ENCODE measurements around the gene DDX41. TPM values are rescaled to one million over a fixed set of nuclear protein-coding genes. Genes with fewer than 3 reads are reported as not detected.

DDX41 gene
- total and polyA plus RNA-seq, 7 donors, result 47.8 to 78.4 (median 55.1) TPM

DNA sequence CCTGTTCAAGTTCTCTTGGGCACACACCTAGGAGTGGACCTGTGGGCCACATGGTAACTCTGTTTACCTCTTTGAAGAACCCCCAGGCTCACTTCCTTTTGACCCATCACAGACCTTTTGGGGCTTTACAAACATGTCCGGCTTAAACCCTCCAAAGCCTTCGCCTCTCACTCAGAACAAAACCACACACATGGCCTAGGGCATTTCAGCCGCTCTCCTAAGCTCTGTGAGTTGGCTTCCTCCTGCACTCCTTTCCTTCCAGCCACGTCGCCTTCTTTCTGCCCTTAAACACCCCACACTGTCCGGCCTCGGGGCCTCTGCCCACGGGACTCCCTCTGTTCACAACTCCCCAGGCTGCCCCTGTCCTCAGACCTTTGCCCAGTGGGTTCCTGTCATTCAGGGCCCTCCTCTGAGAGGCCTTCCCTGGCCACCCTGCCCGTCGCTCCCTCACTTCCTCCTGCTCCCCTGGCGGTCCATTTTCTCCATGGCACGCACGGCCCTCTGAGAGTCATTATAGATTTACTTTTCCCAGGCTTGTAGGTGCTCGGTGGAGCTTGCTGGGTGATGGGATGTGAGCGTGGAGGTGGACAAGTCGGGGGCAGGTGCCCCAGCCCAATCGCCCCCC, 9.1 kb downstream of the DDX41 start:
- no peak for TF ChIP-seq POLR2AphosphoS5 (IDR thresholded peaks at IDR 0.05)
- no peak for TF ChIP-seq EP300 (IDR thresholded peaks at IDR 0.05)
- TF ChIP-seq CTCF (IDR thresholded peaks at IDR 0.05), result no peak
- no peak for TF ChIP-seq POLR2A (IDR thresholded peaks at IDR 0.05)
- H3K27ac ChIP-seq, result no peak overlapping the region
- WGBS, 2 donors, result 65 to 85% methylated on average over 17 of the region's 17 CpGs
- DNase-seq, result no peak
- H3K27me3 ChIP-seq, result no peaks in the 10 kb centered on the region
- no peaks in the 10 kb centered on the region for H3K9me3 ChIP-seq
- H3K4me1 ChIP-seq, result no peaks in the 10 kb centered on the region
- intact Hi-C loops (cut with DNase I), result no loop called here
- H3K36me3 ChIP-seq, result peaks cover 21 to 27% (median 23%) of the 10 kb centered on the region in 4 donors
- peak overlapping the region in 2 of 4 donors; percentile 3 to 42 for H3K4me3 ChIP-seq

- Histone ChIP-seq H3K9me3 (no peaks in the 10 kb centered on the region), H3K27ac (no peak overlapping the region), H3K27me3 (no peaks in the 10 kb centered on the region), H3K36me3 (peaks cover 15 to 22% (median 17%) of the 10 kb centered on the region in 4 donors), H3K4me1 (no peaks in the 10 kb centered on the region), H3K4me3 (no peak overlapping the region)
- no peak for TF ChIP-seq EP300 (IDR thresholded peaks at IDR 0.05)
- TF ChIP-seq POLR2A (IDR thresholded peaks at IDR 0.05), result no peak
- TF ChIP-seq CTCF (IDR thresholded peaks at IDR 0.05), result no peak
- no peak for TF ChIP-seq POLR2AphosphoS5 (IDR thresholded peaks at IDR 0.05)
- intact Hi-C loops (cut with DNase I), result no loop called here
- WGBS, 2 donors, result 81% methylated on average over 9 of the region's 9 CpGs
- no peak for DNase-seq
Observed at GRCh38 chr5:177507165-177507564, 9.6 kb downstream of the DDX41 start.

DNA sequence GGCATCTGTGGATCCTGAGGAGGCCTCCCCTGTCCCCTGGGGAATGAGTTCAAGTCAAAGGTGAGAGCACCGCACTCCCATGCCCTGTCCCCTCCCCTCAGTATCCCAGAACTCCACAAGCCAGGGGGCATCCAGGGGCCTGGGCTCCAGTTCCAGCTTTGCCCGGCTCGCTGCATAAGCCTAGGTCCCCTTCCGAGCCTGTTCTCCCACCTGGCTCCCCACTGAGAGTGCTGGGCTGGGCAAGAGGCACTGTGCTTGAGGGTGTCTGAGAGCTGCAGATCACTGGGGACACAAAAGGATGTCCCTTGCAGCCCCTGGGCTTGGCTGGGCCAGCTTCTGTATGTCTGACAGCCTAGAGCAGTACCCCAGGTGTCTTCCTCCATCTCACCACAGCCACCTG, 11.7 kb downstream of the DDX41 start:
- WGBS, 2 donors, result 96 to 99% methylated on average over 4 of the region's 4 CpGs
- peaks cover 0 to 11% (median 9%) of the 10 kb centered on the region in 4 donors for H3K4me1 ChIP-seq
- H3K27ac ChIP-seq, result no peak overlapping the region
- intact Hi-C loops (cut with DNase I), result no loop called here
- no peak for DNase-seq
- no peaks in the 10 kb centered on the region for H3K9me3 ChIP-seq
- H3K27me3 ChIP-seq, result no peaks in the 10 kb centered on the region
- peaks cover 0 to under 1% (median 0%) of the 10 kb centered on the region in 4 donors for H3K36me3 ChIP-seq
- H3K4me3 ChIP-seq, result no peak overlapping the region
- no peak for TF ChIP-seq POLR2A (IDR thresholded peaks at IDR 0.05)

DNA sequence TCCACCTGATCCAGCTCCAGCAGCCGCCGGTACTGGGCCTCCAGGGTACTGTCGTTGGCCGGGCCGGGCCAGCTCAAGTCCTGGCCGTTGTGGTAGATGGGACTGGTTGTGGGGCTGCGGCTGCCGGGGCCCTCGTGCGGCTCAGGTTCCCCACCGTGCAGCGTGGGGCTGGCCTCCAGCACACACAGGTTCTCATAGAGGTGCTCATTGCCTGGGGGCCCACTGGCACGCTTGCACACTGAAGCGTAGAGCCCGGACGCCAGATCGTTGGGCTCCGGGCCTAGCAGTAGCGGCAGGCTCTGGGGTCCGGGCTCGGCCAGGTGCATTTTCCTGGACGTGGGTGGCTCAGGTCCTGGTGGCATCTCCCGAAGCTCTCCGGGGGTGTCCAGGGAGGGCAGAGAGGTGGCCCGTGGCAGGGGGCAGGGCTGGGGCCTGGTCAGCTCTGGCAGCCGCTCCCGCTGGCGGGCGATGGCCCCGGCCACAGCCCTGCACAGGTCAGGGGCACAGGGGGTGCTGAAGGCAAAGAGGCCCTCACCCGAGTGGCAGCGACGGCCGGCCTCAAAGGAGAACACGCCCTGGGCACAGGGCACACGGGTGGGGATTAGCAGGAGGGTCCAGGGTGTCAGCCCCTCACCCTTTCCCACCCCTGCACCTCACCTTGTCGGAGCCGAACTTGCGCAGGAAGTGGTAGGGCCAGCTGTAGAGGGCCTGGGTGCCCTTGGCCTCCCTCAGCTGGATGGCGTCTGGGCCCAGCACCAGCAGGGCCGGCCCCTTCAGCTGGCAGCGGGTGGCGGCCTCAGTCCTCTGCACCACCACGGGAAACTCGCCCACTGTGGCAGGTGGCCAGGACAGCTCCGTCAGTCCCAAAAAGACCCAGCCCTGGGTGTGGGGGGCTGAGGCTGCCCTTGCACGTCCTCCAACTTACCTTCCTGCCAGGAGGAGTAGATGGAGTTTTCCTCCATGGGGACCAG, 12.4 kb downstream of the DDX41 start:
- no peak for DNase-seq

More for the DNA sequence above, 12.4 kb downstream of the DDX41 start:
- no peak for TF ChIP-seq POLR2AphosphoS5 (IDR thresholded peaks at IDR 0.05)
- no peak for TF ChIP-seq CTCF (IDR thresholded peaks at IDR 0.05)
- TF ChIP-seq POLR2A (IDR thresholded peaks at IDR 0.05), result no peak
- no peak for TF ChIP-seq EP300 (IDR thresholded peaks at IDR 0.05)
- peaks cover 0 to 11% (median 9%) of the 10 kb centered on the region in 4 donors for H3K4me1 ChIP-seq
- WGBS, 2 donors, result 89 to 93% methylated on average over 47 of the region's 47 CpGs
- H3K9me3 ChIP-seq, result no peaks in the 10 kb centered on the region
- H3K27me3 ChIP-seq, result no peaks in the 10 kb centered on the region
- H3K4me3 ChIP-seq, result no peak overlapping the region
- no peaks in the 10 kb centered on the region for H3K36me3 ChIP-seq
- no peak overlapping the region for H3K27ac ChIP-seq
- intact Hi-C loops (cut with DNase I), result no loop called here

All from sigmoid colon (tissue), 7 donors.